ENCODE results near the gene PDK4.

- TF ChIP-seq CTCF (IDR thresholded peaks at IDR 0.05; ENCODE audit: low read depth, low read length) (no peak), EZH2phosphoT487 (IDR thresholded peaks at IDR 0.05; ENCODE audit: low read depth) (no peak)
These were observed 9.0 kb upstream of the PDK4 start for GRCh38 chr7:95605275-95605674.

Measured in OCI-LY3 (cell line).